Stimulated activated CD8-positive, alpha-beta memory T cell treated with anti-CD3 and anti-CD28 coated beads, Interleukin-7, amount 100 ng/mL, for 1 hour (primary cell): ENCODE data around the gene IL17B.
A peak's percentile ranks its signal among the peaks of the same experiment; 100 is the strongest.

Source experiments
- DNase-seq, 2 donors: peaks; one replicate each; pipeline ENCODE4 v3.0.0-alpha.2; 2020; ENCODE audit warnings: low read depth in 2 of 2

IL17B gene

GRCh38 chr5:149376711-149377447, 2.2 kb downstream of the IL17B start:
- DNase-seq: no peak

- DNase-seq: no peak
Measured at GRCh38 chr5:149376104-149376503, 3.0 kb downstream of the IL17B start.

GRCh38 chr5:149375434-149375833, 3.7 kb downstream of the IL17B start:
- no peak for DNase-seq

GRCh38 chr5:149374801-149375200, 4.3 kb downstream of the IL17B start:
- DNase-seq: no peak

GRCh38 chr5:149374303-149374702, 4.8 kb downstream of the IL17B start:
- no peak for DNase-seq

- DNase-seq: no peak
Measured at GRCh38 chr5:149372932-149373331, 6.2 kb downstream of the IL17B start.

GRCh38 chr5:149372076-149372795, 6.9 kb downstream of the IL17B start:
- no peak for DNase-seq

- peak; percentile 25 to 52 for DNase-seq
Measured at GRCh38 chr5:149371296-149371962, 7.7 kb downstream of the IL17B start.

- no peak for DNase-seq
Measured at GRCh38 chr5:149370878-149371277, 8.2 kb downstream of the IL17B start.

- DNase-seq: no peak
Measured at GRCh38 chr5:149367972-149368645, 11.0 kb downstream of the IL17B start.

GRCh38 chr5:149367249-149367971, 11.7 kb downstream of the IL17B start:
- peak; percentile 6 to 38 for DNase-seq

- DNase-seq: no peak
Measured at GRCh38 chr5:149366169-149366729, 12.8 kb downstream of the IL17B start.

- no peak for DNase-seq
Measured at GRCh38 chr5:149365418-149365817, 13.7 kb downstream of the IL17B start.

GRCh38 chr5:149364719-149365118, 14.4 kb downstream of the IL17B start:
- DNase-seq: no peak

- no peak for DNase-seq
Measured at GRCh38 chr5:149363936-149364335, 15.2 kb downstream of the IL17B start.

- no peak for DNase-seq
Measured at GRCh38 chr5:149363358-149363757, 15.7 kb downstream of the IL17B start.

GRCh38 chr5:149362541-149362940, 16.6 kb downstream of the IL17B start:
- DNase-seq: no peak

- no peak for DNase-seq
Measured at GRCh38 chr5:149360272-149360671, 18.8 kb downstream of the IL17B start.

- no peak for DNase-seq
Measured at GRCh38 chr5:149358868-149359495, 20.1 kb downstream of the IL17B start.

GRCh38 chr5:149358294-149358651, 20.8 kb downstream of the IL17B start:
- peak; percentile 6 to 15 for DNase-seq
